Activated T-cell treated with anti-CD3 and anti-CD28 coated beads, Interleukin-2, amount 50 U/mL, for 48 hours (primary cell): ENCODE results near the gene ACADS.

Experiments used
- DNase-seq, 2 experiments: peaks; one replicate each; pipeline ENCODE4 v3.0.0-alpha.2; 2020

Gene ACADS

GRCh38 chr12:120702637-120703036 is 23.0 kb upstream of the ACADS start:
- no peak for DNase-seq

GRCh38 chr12:120703311-120703942 is 22.2 kb upstream of the ACADS start:
- DNase-seq, result no peak

GRCh38 chr12:120705618-120706017 is 20.0 kb upstream of the ACADS start:
- no peak for DNase-seq

- no peak for DNase-seq
These were observed 19.6 kb upstream of the ACADS start for GRCh38 chr12:120706029-120706428.

- no peak for DNase-seq
These were observed 17.0 kb upstream of the ACADS start for GRCh38 chr12:120708651-120709050.

- peak; percentile 82 to 84 for DNase-seq
These were observed 15.4 kb upstream of the ACADS start, which contains the start of gene UNC119B for GRCh38 chr12:120710031-120710804. Gene UNC119B (plus strand): TSS chr12:120710458. CDS start chr12:120710475, 17 bp downstream.

- peak; percentile 44 to 56 for DNase-seq
These were observed 14.8 kb upstream of the ACADS start for GRCh38 chr12:120710805-120711296.

- DNase-seq, result peak in 1 of 2 experiments; percentile 29
These were observed 14.2 kb upstream of the ACADS start for GRCh38 chr12:120711411-120711810.

- DNase-seq, result no peak
These were observed 13.0 kb upstream of the ACADS start for GRCh38 chr12:120712610-120713009.

- DNase-seq, result peak; percentile 65 to 70
These were observed 11.7 kb upstream of the ACADS start for GRCh38 chr12:120713861-120714482.

GRCh38 chr12:120718055-120718454 is 7.6 kb upstream of the ACADS start:
- no peak for DNase-seq

- no peak for DNase-seq
These were observed 6.6 kb upstream of the ACADS start for GRCh38 chr12:120719072-120719471.

GRCh38 chr12:120719496-120720233 is 6.0 kb upstream of the ACADS start:
- DNase-seq, result no peak

GRCh38 chr12:120720234-120720986 is 5.2 kb upstream of the ACADS start:
- DNase-seq, result no peak

- DNase-seq, result no peak
These were observed 4.4 kb upstream of the ACADS start for GRCh38 chr12:120720987-120721801.

- DNase-seq, result no peak
These were observed 3.8 kb upstream of the ACADS start for GRCh38 chr12:120721866-120722265.

- DNase-seq, result no peak
These were observed 2.8 kb upstream of the ACADS start for GRCh38 chr12:120722784-120723183.

- DNase-seq, result no peak
These were observed 906 bp upstream of the ACADS start for GRCh38 chr12:120724720-120725119.

- DNase-seq, result no peak
These were observed 421 bp upstream of the ACADS start for GRCh38 chr12:120725151-120725658.

GRCh38 chr12:120726510-120726793 is 826 bp downstream of the ACADS start:
- DNase-seq, result no peak

GRCh38 chr12:120726961-120727360 is 1.3 kb downstream of the ACADS start:
- no peak for DNase-seq
